ENCODE results near the gene TSPAN8. TPM values are rescaled to one million over a fixed set of nuclear protein-coding genes. Genes with fewer than 3 reads are reported as not detected.
"Not testable (repeated sequence)": the region's sequence is repeated elsewhere in the genome, so short reads cannot be mapped to it uniquely, and the experiment has no call there.

Gene TSPAN8
- total RNA-seq, 1 donor from 2014 or later: not detected

- intact Hi-C loops (cut with micrococcal nuclease): no loop called here
Measured at GRCh38 chr12:71164568-71165197, 6.9 kb upstream of the TSPAN8 start.

DNA sequence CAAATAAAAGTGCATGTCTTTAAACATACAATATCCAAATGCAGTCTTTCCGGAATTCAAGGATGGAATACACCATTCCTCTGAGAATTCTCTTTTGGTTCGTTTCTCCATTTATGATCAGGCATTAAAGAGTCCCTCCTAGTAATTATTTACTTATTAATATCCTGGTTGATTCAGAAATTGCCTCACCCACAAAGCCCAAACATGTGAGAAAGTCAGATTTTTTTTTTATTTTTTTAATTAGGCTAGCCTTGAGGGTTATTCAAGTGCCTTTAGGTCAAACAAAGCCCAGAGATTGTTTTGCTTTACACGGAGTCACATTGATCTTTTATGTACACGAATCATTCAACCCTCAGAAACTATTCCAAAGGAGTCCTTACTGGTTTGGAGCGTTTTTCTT, 6.4 kb upstream of the TSPAN8 start:
- intact Hi-C loops (cut with micrococcal nuclease): no loop called here

DNA sequence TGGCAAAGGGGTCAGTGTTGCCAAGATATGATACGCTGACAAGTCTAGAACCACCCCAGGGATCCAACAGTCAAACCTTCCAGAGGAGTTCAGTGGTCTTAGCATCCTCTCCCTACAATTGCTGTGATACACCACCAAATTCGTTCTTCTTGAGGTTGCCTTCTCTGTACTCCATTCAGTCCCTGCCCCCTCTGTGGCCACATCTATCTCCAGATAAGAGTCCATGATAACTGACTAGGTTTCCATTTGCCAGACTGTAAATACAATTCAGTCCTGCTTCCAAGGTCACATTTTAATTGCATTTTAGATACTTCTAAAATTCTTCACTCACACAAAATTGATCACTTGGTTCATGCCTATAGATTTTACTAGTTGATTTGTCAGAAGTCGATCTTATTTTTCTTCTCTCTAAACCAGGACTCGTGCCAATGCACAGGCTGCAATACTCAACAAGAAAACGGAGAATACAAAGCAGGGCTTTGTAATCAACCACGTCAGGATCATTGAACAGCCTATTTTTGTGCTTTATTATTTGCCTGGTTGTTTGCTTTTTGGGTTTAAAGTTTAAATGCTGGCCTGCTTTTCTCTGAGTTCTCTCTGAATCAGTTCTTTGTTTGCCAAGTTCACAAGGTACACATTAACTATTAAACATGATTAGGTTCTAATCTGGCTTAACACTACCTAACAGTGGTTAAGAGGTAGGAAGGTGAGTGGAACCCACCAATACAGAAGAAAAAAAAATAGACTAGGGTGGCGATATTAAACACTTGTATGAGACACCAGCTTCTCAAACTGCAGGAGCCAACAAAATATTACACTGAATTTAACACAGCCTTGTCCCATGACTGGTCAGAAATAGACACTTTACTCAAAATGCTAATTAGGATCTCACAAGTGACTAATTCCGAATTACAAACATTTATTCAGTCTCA, 5.3 kb upstream of the TSPAN8 start:
- intact Hi-C loops (cut with micrococcal nuclease): no loop called here

DNA sequence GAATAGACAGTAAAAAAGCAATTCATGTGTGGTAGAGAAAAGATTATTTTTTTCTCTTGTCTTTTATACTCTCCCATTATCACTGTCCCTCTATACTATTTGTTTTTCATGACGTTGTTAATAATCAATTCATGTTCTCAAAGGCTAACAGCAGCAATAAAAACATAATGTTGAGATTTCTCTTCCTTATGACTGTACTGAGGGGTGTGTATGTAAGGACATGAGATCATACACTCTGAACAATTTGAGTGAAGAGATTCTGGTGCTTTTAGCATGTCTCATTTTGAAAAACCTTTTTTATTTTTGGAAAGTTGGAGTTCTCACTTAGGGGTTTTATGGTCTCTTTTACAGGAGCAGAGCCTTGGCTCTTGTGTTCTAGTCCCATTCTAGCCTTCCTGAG, 3.8 kb upstream of the TSPAN8 start:
- intact Hi-C loops (cut with micrococcal nuclease): no loop called here

DNA sequence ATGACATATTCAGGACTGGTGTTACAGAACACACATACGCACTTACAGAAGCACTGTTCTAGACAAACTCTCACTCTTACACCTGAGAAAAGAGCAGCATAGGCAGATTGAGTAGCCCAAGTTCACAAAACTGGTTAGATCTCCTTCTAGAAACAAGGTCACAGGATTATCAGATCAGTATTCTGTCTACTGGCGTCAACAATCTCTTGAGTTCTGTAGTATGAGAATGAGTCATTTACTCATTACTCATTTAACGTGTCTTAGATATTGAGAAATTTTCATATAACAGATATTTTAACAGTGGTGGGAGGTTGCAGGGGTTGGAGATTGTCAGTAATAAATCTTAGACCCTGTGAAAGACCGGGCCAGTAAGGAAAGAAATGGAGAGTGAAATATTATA, 2.8 kb upstream of the TSPAN8 start:
- intact Hi-C loops (cut with micrococcal nuclease): no loop called here

- intact Hi-C loops (cut with micrococcal nuclease): no loop called here
Measured at GRCh38 chr12:71159878-71160277, 2.1 kb upstream of the TSPAN8 start.

DNA sequence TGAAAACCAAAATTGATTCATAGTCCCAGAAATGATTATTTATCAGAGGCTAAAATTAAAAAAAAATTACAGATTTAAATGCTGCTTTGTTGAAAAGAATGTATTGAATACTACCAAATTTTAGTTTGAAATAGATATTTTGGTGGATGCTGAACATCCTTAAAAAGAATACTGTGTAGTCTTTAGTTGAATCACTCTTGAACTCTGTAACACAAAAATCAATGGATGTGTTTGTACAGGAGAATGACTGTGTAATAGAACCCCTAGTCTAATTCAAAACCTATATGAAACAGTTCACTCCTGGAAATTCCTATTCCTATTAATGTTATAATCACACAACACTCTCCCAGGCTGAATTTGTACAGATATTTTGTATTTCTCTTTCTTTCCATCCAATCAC, 1.5 kb upstream of the TSPAN8 start:
- intact Hi-C loops (cut with micrococcal nuclease): no loop called here

- intact Hi-C loops (cut with micrococcal nuclease): no loop called here
Measured at GRCh38 chr12:71158361-71158882, 623 bp upstream of the TSPAN8 start.

DNA sequence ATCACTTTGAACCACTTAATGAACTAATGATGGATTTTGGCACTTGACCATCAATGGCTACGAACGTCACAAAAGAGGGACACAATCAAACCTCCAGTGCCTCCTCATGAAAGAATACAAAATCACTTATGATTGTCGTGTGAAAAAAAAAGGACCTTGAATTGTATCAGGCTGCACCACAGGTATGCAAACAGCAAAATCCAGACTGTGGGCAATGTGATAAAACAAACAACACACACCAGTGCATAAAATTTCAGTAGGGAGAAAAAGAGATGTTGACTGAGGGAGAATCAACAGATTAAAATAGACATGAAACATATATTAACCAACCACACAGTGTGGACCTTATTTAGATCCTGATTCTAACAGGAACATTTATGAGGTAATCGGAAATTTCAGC, 2.6 kb downstream of the TSPAN8 start:
- intact Hi-C loops (cut with micrococcal nuclease): no loop called here

GRCh38 chr12:71152851-71153250, 4.9 kb downstream of the TSPAN8 start:
- intact Hi-C loops (cut with micrococcal nuclease): no loop called here

DNA sequence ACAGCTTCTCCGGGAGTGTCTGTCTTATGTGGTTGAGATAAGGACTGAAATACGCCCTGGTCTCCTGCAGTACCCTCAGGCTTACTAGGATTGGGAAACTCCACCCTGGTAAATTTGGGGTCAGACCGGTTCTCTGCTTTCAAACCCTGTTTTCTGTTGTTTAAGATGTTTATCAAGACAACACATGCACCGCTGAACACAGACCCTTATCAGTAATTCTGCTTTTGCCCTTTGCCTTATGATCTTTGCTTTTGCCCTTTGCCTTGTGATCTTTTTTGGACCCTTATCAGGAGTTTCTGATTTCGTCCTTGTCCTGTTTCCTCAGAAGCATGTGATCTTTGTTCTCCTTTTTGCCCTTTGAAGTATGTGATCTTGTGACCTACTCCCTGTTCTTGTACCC, 7.8 kb downstream of the TSPAN8 start:
- intact Hi-C loops (cut with micrococcal nuclease): not testable (repeated sequence)

DNA sequence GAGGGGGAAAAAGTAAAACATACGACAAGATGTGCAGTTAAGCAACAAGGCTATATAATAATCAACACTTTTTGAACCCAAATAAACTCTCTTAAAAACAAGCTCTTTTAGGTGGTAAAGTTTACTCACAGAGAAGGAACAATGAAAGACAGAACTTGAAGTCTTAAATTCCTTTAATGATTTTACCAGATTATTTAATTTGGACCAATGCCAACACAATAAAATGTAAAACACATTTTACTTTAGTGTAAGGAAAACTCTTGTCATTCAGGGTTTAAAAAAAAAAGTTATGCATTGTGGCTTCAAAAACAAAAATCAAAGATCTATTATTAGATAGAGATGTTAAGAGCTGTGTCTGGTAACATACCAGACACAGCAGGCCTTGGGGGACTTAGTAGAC, 13.1 kb downstream of the TSPAN8 start:
- intact Hi-C loops (cut with micrococcal nuclease): no loop called here

DNA sequence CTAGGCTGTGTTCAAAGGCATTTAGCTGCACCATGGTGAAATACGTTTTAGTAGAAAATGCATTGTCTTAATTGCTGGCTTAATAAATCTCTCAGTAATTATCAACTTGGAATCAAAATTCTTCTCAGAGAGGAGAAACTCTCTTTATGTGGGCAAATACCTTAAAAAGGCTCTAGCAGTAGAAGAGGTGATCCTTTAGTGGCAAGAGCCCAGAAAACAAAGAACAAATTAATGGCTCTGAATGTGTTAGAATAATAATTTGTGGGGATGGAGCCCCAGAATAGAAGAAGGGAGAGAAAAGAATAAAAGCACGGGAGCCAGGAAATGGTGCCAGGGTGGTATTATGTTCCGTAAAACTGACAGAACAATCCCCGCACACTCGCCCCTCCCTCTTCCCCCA, 14.8 kb downstream of the TSPAN8 start:
- intact Hi-C loops (cut with micrococcal nuclease): no loop called here

DNA sequence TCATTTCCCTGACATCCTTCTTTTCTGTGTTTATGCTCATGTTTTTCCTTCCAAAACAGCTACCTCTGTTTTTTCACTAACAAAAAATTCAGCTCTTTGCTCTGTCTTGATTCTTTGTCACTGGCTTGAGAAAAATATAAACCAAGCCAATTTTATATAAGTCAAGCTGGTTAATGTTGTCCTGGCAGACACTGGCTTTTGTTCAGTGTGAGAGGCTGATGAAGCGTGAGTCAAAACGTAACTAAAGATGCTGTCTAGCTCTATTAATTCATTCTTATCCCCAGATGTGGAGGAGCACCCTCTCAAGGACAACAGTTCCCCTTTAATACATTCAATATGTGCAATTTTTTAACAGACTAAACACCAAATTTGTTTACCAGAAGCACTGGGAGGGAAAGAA, 15.8 kb downstream of the TSPAN8 start:
- intact Hi-C loops (cut with micrococcal nuclease): no loop called here

DNA sequence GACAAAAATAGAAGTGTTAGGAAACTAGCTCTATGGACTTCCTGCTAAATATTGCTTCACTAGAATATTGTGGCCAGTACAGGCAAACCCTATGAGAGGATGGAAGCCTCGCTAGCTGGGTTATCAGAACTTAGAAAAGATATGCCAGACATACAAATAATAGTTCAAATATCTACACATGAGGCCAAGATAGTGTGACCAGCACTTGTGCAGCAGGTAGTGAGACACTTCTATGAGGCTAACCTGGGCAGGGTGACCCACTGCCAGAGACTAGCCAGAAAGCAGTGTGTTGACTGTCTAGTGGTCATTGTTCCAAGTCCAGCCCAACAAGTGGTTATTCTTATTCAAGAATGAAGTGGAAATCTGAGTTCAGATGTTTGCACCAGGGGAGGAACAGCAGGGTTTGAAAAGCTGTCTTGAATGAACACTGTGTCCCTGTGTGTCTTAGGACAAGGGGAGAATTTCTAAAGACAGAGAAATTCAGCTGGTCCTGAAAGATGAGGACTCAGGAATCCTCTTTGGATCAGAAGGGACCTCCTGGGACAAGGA, 16.3 kb downstream of the TSPAN8 start:
- intact Hi-C loops (cut with micrococcal nuclease): no loop called here

DNA sequence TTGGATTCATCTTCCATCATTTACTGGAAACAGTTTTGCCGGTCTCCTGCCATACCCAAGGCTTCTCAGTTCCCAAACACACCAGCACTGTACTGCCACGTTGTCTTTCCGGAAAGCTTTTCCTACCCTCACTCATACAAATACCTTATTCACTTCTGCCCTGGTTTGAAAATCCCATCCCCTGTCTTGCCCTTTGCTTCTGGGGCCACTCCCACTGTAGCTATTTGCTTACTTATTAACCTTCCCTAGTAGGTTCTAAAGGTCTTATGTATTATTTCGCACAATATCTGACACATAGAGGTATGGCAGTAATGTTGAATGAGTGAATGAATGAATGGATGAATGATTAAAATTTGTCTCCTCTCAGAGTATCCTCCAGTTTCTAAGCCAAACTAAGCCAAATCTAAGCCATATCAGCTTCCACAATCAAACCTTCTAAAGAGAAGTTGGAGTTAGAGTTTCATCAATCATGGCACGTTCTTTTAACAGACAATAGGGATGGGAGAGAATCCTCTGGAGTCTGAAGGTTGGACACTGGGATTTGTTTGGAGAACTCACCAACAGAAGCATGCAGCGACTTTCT, 18.6 kb downstream of the TSPAN8 start:
- intact Hi-C loops (cut with micrococcal nuclease): no loop called here

DNA sequence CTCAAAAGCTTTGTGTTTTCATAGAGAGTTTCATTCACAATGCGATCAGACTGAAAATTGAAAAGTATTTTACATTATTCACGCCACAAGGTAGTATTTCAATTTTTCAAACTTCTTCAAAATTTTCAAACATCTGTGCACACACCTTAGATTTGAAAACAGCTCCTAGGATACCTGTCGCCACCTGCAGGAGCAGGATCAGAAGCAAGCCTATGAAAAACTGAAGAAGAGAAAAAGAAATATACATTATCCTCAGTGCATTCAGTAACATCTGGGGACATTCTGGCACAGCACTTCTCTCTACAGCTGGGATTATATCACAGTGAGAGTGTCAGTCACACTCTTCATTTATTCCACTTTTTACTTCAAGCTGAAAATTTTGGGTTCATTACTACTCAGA, 19.8 kb downstream of the TSPAN8 start:
- intact Hi-C loops (cut with micrococcal nuclease): no loop called here

DNA sequence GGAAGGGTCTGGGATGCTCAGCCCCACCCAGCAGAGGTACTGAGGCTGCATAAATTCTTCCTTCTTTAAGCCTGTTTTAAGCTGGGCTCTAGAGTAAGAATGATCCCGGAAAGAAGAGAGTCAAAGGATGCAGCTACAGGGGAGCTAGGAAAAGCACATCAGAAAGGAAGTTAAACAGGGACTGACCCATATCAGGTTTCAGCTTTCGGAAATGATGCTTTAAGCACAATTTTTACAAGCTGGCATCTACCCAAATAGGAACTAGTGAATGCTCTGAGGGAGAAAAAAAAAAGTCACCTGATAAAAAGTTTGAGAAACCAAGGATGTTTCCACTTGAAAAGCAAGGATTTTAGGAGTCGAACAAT, 22.0 kb downstream of the TSPAN8 start:
- intact Hi-C loops (cut with micrococcal nuclease): no loop called here

- intact Hi-C loops (cut with micrococcal nuclease): no loop called here
Measured at GRCh38 chr12:71135077-71135811, 22.6 kb downstream of the TSPAN8 start.

GRCh38 chr12:71134405-71134804, 23.4 kb downstream of the TSPAN8 start:
- intact Hi-C loops (cut with micrococcal nuclease): no loop called here

GRCh38 chr12:71130521-71131069, 27.2 kb downstream of the TSPAN8 start:
- intact Hi-C loops (cut with micrococcal nuclease): no loop called here

Data from T-helper 1 cell treated with Interleukin-12 subunit alpha and Interleukin-12 subunit beta and Interleukin-4 antibody, amounts not matched to agents 30 ng/mL and 1 ng/mL, for 36 hours (primary cell).